Measurements from ENCODE around the gene RASA3. TPM values are rescaled to one million over a fixed set of nuclear protein-coding genes. Genes with fewer than 3 reads are reported as not detected.

RASA3 gene
- total RNA-seq, 2 donors from 2014 or later, result 10.2 to 13.2 TPM

GRCh38 chr13:114012921-114013320 is 119.5 kb downstream of the RASA3 start:
- Histone ChIP-seq H3K27me3 (no peaks in the 10 kb centered on the region), H3K36me3 (peaks cover 44% of the 10 kb centered on the region), H3K4me1 (no peaks in the 10 kb centered on the region), H3K4me3 (no peak overlapping the region), H3K9me3 (no peaks in the 10 kb centered on the region), H3K27ac (no peak overlapping the region)
- TF ChIP-seq CTCF (IDR thresholded peaks at IDR 0.05), result no peak
- no peak for DNase-seq (ENCODE audit: low spot score)

- no peaks in the 10 kb centered on the region for H3K27me3 ChIP-seq
- H3K4me3 ChIP-seq, result no peak overlapping the region
- no peaks in the 10 kb centered on the region for H3K4me1 ChIP-seq
- peaks cover 43% of the 10 kb centered on the region for H3K36me3 ChIP-seq
- TF ChIP-seq CTCF (IDR thresholded peaks at IDR 0.05), result no peak
- no peak for DNase-seq (ENCODE audit: low spot score)
- H3K27ac ChIP-seq, result no peak overlapping the region
- H3K9me3 ChIP-seq, result no peaks in the 10 kb centered on the region
These were observed 120.3 kb downstream of the RASA3 start for GRCh38 chr13:114012141-114012540.

GRCh38 chr13:114011226-114011625 is 121.2 kb downstream of the RASA3 start:
- H3K4me1 ChIP-seq, result no peaks in the 10 kb centered on the region
- TF ChIP-seq CTCF (IDR thresholded peaks at IDR 0.05), result no peak
- no peaks in the 10 kb centered on the region for H3K27me3 ChIP-seq
- H3K27ac ChIP-seq, result no peak overlapping the region
- no peak overlapping the region for H3K4me3 ChIP-seq
- no peak for DNase-seq (ENCODE audit: low spot score)
- no peaks in the 10 kb centered on the region for H3K9me3 ChIP-seq
- H3K36me3 ChIP-seq, result peaks cover 41% of the 10 kb centered on the region

GRCh38 chr13:114010401-114011101 is 121.9 kb downstream of the RASA3 start:
- no peaks in the 10 kb centered on the region for H3K4me1 ChIP-seq
- no peak for DNase-seq (ENCODE audit: low spot score)
- no peak for TF ChIP-seq CTCF (IDR thresholded peaks at IDR 0.05)
- H3K27me3 ChIP-seq, result no peaks in the 10 kb centered on the region
- H3K9me3 ChIP-seq, result no peaks in the 10 kb centered on the region
- H3K36me3 ChIP-seq, result peaks cover 35% of the 10 kb centered on the region
- H3K4me3 ChIP-seq, result no peak overlapping the region
- H3K27ac ChIP-seq, result no peak overlapping the region

- H3K9me3 ChIP-seq, result no peaks in the 10 kb centered on the region
- no peak overlapping the region for H3K4me3 ChIP-seq
- peaks cover 35% of the 10 kb centered on the region for H3K36me3 ChIP-seq
- no peak for TF ChIP-seq CTCF (IDR thresholded peaks at IDR 0.05)
- H3K27me3 ChIP-seq, result no peaks in the 10 kb centered on the region
- no peak overlapping the region for H3K27ac ChIP-seq
- H3K4me1 ChIP-seq, result no peaks in the 10 kb centered on the region
- DNase-seq (ENCODE audit: low spot score), result no peak
These were observed 122.6 kb downstream of the RASA3 start for GRCh38 chr13:114009590-114010400.

Measured in right atrium auricular region (tissue), 2 donors.